HCT116 (cell line): ENCODE measurements around the gene SHC1. TPM values are rescaled to one million over a fixed set of nuclear protein-coding genes. Genes with fewer than 3 reads are reported as not detected.

Experiments used
- ATAC-seq: fragments of 200-7000 bp; cut with Tn5 transposase; 2 replicates; pipeline ENCODE4 v1.9.1; 2020; ENCODE audit warnings: mild to moderate bottlenecking, moderate library complexity
- BruUV-seq: library from RNA; stranded (reverse); fragments of 400-500 nt; replicated peaks from 2 replicates; lab custom pipeline; 2021; lab: Mats Ljungman, UMichigan
- CTCF ChIA-PET: fragments of 300-600 bp; sonication (Branson Sonifier 250); formaldehyde crosslinking; loops from one replicate; lab custom pipeline; 2021; ENCODE audit warnings: antibody characterized with exemption; lab: Charles Lee
- POLR2A ChIA-PET: fragments of 300-600, 350-600 bp; sonication (Branson Sonifier 250); formaldehyde crosslinking; loops from one replicate; lab custom pipeline; 2021; ENCODE audit warnings: antibody characterized with exemption; lab: Charles Lee
- RAD21 ChIA-PET, 2 experiments: fragments of 300-600 bp; sonication (Branson Sonifier 250); formaldehyde crosslinking; loops; one replicate each; lab custom pipeline; 2023; ENCODE audit warnings: low total read pairs in 2 of 2; ENCODE audit not compliant: uncharacterized antibody in 2 of 2, unreplicated experiment in 2 of 2, low non-redundant PET in 1 of 2; lab: Charles Lee
- DNase-seq: peaks from one replicate; pipeline ENCODE4 v3.0.0-alpha.2; 2010; ENCODE audit warnings: low read depth, low spot score
- H2AFZ ChIP-seq: fragments of 200-600 bp; shearing (Covaris generic), sonication (generic); 2 replicates; pipeline ENCODE4 v1.6.1; 2017; ENCODE audit warnings: low read depth, mixed run types, mixed read lengths, antibody characterized with exemption, low read length; ENCODE audit not compliant: poor library complexity, severe bottlenecking
- H3K27ac ChIP-seq: 2 replicates; pipeline ENCODE4 v1.5.1; 2012; ENCODE audit warnings: low read depth, low read length
- H3K27me3 ChIP-seq: fragments of 200-600 bp; sonication (generic); 2 replicates; pipeline ENCODE4 v1.6.1; 2016; ENCODE audit warnings: mixed run types, low read length, mixed read lengths; ENCODE audit not compliant: insufficient read depth
- H3K36me3 ChIP-seq, 2 experiments: fragments of 200-500 bp in 1 of 2; fragments of 200-600 bp in 1 of 2; sonication (Bioruptor generic) in 1 of 2; sonication (generic) in 1 of 2; 2 replicates each; pipeline versions ENCODE4 v1.5.1 to v1.6.1; 2014 to 2016; ENCODE audit warnings: low read length in 2 of 2, inconsistent platforms in 1 of 2, mixed read lengths in 1 of 2, mixed run types in 1 of 2; ENCODE audit not compliant: insufficient read depth in 2 of 2, control insufficient read depth in 1 of 2
- H3K4me1 ChIP-seq, 2 experiments: fragments of 200-600 bp in 1 of 2; sonication (generic) in 1 of 2; 2 replicates each; pipeline versions ENCODE4 v1.5.1 to v1.6.1; 2012 to 2017; ENCODE audit warnings: low read length in 2 of 2, inconsistent platforms in 1 of 2, mild to moderate bottlenecking in 1 of 2, mixed read lengths in 1 of 2, mixed run types in 1 of 2, moderate library complexity in 1 of 2; ENCODE audit not compliant: insufficient read depth in 2 of 2, control insufficient read depth in 1 of 2
- H3K4me2 ChIP-seq: fragments of 200-600 bp; sonication (generic); 2 replicates; pipeline ENCODE4 v1.6.1; 2017; ENCODE audit warnings: mixed run types, low read length, mixed read lengths
- H3K4me3 ChIP-seq, 2 experiments: fragments of 200-600 bp in 1 of 2; sonication (generic) in 1 of 2; replicated peaks in 1 of 2; 2 replicates each; pipeline ENCODE4 v1.5.1; 2011 to 2016; ENCODE audit warnings: low read length in 2 of 2, control low read depth in 1 of 2, low read depth in 1 of 2, mild to moderate bottlenecking in 1 of 2, mixed read lengths in 1 of 2, mixed run types in 1 of 2
- H3K79me2 ChIP-seq: fragments of 200-600 bp; sonication (generic); 2 replicates; pipeline ENCODE4 v1.6.1; 2017; ENCODE audit warnings: mild to moderate bottlenecking, mixed run types, low read length, moderate library complexity, mixed read lengths; ENCODE audit not compliant: insufficient read depth
- H3K9ac ChIP-seq: fragments of 200-600 bp; sonication (generic); 2 replicates; pipeline ENCODE4 v1.6.1; 2016; ENCODE audit warnings: low read length, mixed read lengths
- H3K9me2 ChIP-seq: fragments of 200-600 bp; sonication (generic), shearing (Covaris generic); 2 replicates; pipeline ENCODE4 v1.6.1; 2017; ENCODE audit warnings: mixed run types, mild to moderate bottlenecking, moderate library complexity; ENCODE audit not compliant: insufficient read depth
- H3K9me3 ChIP-seq, 2 experiments: fragments of 200-500 bp in 1 of 2; fragments of 200-600 bp in 1 of 2; sonication (Bioruptor generic) in 1 of 2; sonication (generic) in 1 of 2; 2 replicates each; pipeline ENCODE4 v1.6.1; 2014 to 2017; ENCODE audit warnings: low read length in 2 of 2, mixed read lengths in 2 of 2, inconsistent platforms in 1 of 2, low read depth in 1 of 2, mild to moderate bottlenecking in 1 of 2, mixed run types in 1 of 2, moderate library complexity in 1 of 2; ENCODE audit not compliant: control insufficient read depth in 1 of 2, insufficient read depth in 1 of 2
- H4K20me1 ChIP-seq: fragments of 200-600 bp; sonication (generic), shearing (Covaris generic); 2 replicates; pipeline ENCODE4 v1.6.1; 2017; ENCODE audit warnings: mixed run types, mild to moderate bottlenecking, moderate library complexity; ENCODE audit not compliant: insufficient read depth
- CBX3 ChIP-seq: IDR thresholded peaks from 2 replicates; pipeline ENCODE4 v1.6.1; 2012; ENCODE audit warnings: low read depth
- ELF1 ChIP-seq: IDR thresholded peaks from 2 replicates; pipeline ENCODE4 v1.6.1; 2012; ENCODE audit warnings: low read depth, borderline replicate concordance
- EZH2 ChIP-seq: fragments of 200-600 bp; sonication (generic); IDR thresholded peaks from 2 replicates; pipeline ENCODE4 v1.6.1; 2017; ENCODE audit warnings: antibody characterized with exemption, mixed run types
- MAX ChIP-seq: IDR thresholded peaks from 2 replicates; pipeline ENCODE4 v1.6.1; 2012
- POLR2A ChIP-seq: IDR thresholded peaks from 2 replicates; pipeline ENCODE4 v1.7.0; 2011; ENCODE audit warnings: borderline replicate concordance; ENCODE audit not compliant: insufficient read depth, insufficient read length; ENCODE audit errors: extremely low read depth
- POLR2AphosphoS5 ChIP-seq: IDR thresholded peaks from 2 replicates; pipeline ENCODE4 v1.6.1; 2011; ENCODE audit warnings: mild to moderate bottlenecking, low read depth, low read length, moderate library complexity
- YY1 ChIP-seq: IDR thresholded peaks from 2 replicates; pipeline ENCODE4 v1.6.1; 2011; ENCODE audit warnings: low read length, low read depth, moderate library complexity, mild to moderate bottlenecking; ENCODE audit not compliant: insufficient replicate concordance; ENCODE audit errors: extremely low read depth
- ZBTB33 ChIP-seq: IDR thresholded peaks from 2 replicates; pipeline ENCODE4 v1.6.1; 2011; ENCODE audit warnings: mild to moderate bottlenecking, low read length, moderate library complexity; ENCODE audit not compliant: insufficient replicate concordance; ENCODE audit errors: extremely low read depth
- ZFX ChIP-seq: fragments of 450-650 bp; IDR thresholded peaks from 2 replicates; pipeline ENCODE4 v1.6.1; 2017
- ZNF274 ChIP-seq: fragments of 200-500 bp; sonication (Bioruptor generic); IDR thresholded peaks from 2 replicates; pipeline ENCODE4 v1.6.1; 2014; ENCODE audit warnings: mild to moderate bottlenecking, low read depth, low read length, inconsistent platforms
- intact Hi-C: fragments of 100-400 bp; cut with micrococcal nuclease; formaldehyde crosslinking; loops from 2 replicates; pipeline ENCODE4 v1.10.0; 2022
- total RNA-seq: library from RNA; stranded (reverse); gene quantifications from one replicate; pipeline ENCODE4 v1.2.1, GENCODE V29; 2021; ENCODE audit not compliant: unreplicated experiment

SHC1 gene
- total RNA-seq, 1 experiment from 2014 or later = 148 TPM

- no peaks in the 10 kb centered on the region for H3K9me3 ChIP-seq
- ATAC-seq = no peak
- H3K9ac ChIP-seq = peak overlapping the region; percentile 78
- CTCF ChIA-PET = interaction anchor here (2.5 kb wide), 1 partner anchor 8 kb away, joined by 15 read pairs; the partner anchor contains the start of gene SHC1
- TF ChIP-seq MAX (no peak), ZNF274 (no peak), CBX3 (no peak), POLR2A (no peak), EZH2 (no peak), YY1 (no peak)
- TF ChIP-seq, all 23 proteins: peak for 0
- BruUV-seq = no TSS peak
- Histone ChIP-seq H3K9me2 (no peaks in the 10 kb centered on the region), H3K27ac (peak overlapping the region; percentile 92), H2AFZ (no peak overlapping the region), H3K36me3 (peaks cover 27 to 53% of the 10 kb centered on the region in 2 experiments; a peak in 3 of 4 replicates), H3K4me1 (peaks cover 13 to 36% of the 10 kb centered on the region in 2 experiments), H3K4me3 (peak overlapping the region; percentile 64 to 80), H3K27me3 (no peaks in the 10 kb centered on the region), H3K79me2 (peaks cover 38% of the 10 kb centered on the region), H4K20me1 (no peaks in the 10 kb centered on the region), H3K4me2 (peak overlapping the region; percentile 82)
- POLR2A ChIA-PET = interaction anchor here (1.0 to 2.4 kb wide), 2 partner anchors 9 to 31 kb away, joined by 3 to 38 read pairs; partner anchors contain the start of genes CKS1B, LENEP and SHC1
- intact Hi-C loops = loop anchor here (5.0 kb wide), 1 partner anchor 34 kb away; no protein-coding TSS in a partner anchor
- DNase-seq = no peak
- RAD21 ChIA-PET = no interaction called here
These were observed 7.7 kb downstream of the SHC1 start for GRCh38 chr1:154962795-154963330.

GRCh38 chr1:154962156-154962749, 8.3 kb downstream of the SHC1 start:
- Histone ChIP-seq H3K9me2 (no peaks in the 10 kb centered on the region), H4K20me1 (no peaks in the 10 kb centered on the region), H3K36me3 (peaks cover 22 to 48% of the 10 kb centered on the region in 2 experiments; a peak in 3 of 4 replicates), H3K4me3 (peak overlapping the region; percentile 64 to 80), H3K79me2 (peaks cover 32% of the 10 kb centered on the region), H2AFZ (no peak overlapping the region), H3K27me3 (no peaks in the 10 kb centered on the region), H3K4me1 (peaks cover 17 to 43% of the 10 kb centered on the region in 2 experiments), H3K9ac (peak overlapping the region; percentile 78), H3K9me3 (no peaks in the 10 kb centered on the region)
- intact Hi-C loops = loop anchor here (5.0 kb wide), 1 partner anchor 35 kb away; no protein-coding TSS in a partner anchor
- TSS peak; percentile 79 for BruUV-seq
- ChIA-PET CTCF (interaction anchor here (1.6 to 2.5 kb wide), 2 partner anchors 8 to 37 kb away, joined by 10 to 15 read pairs; partner anchors contain the start of gene SHC1), RAD21 (no interaction called here)
- peak; percentile 32 for TF ChIP-seq POLR2AphosphoS5
- TF ChIP-seq ZFX = peak; percentile 87
- TF ChIP-seq ZBTB33 = no peak
- TF ChIP-seq ELF1 = no peak
- TF ChIP-seq, all 23 proteins: peak for 2
- peak overlapping the region; percentile 92 for H3K27ac ChIP-seq
- POLR2A ChIA-PET = interaction anchor here (1.0 to 2.4 kb wide), 3 partner anchors 10 to 31 kb away, joined by 3 to 38 read pairs (median 3); partner anchors contain the start of genes CKS1B, LENEP and SHC1
- peak overlapping the region; percentile 82 for H3K4me2 ChIP-seq
- ATAC-seq (peak; percentile 35), DNase-seq (no peak)
